Thyroid gland (tissue), 4 donors: ENCODE data around the gene TATDN3. TPM values are rescaled to one million over a fixed set of nuclear protein-coding genes. Genes with fewer than 3 reads are reported as not detected.
A peak's percentile ranks its signal among the peaks of the same experiment; 100 is the strongest.
"Not testable (repeated sequence)": the region's sequence is repeated elsewhere in the genome, so short reads cannot be mapped to it uniquely, and the experiment has no call there.

ENCODE experiments used
- DNase-seq, 2 donors: peaks; one replicate each; pipeline ENCODE4 v3.0.0-alpha.2; 2019
- H3K27ac ChIP-seq, 3 donors: fragments of 200-600 bp; sonication (generic); 1 replicate in 2 of 3; 2 replicates in 1 of 3; pipeline ENCODE4 v1.5.1; 2016 to 2019; ENCODE audit warnings: mild to moderate bottlenecking in 1 of 3, moderate library complexity in 1 of 3
- H3K27me3 ChIP-seq: fragments of 200-600 bp; sonication (generic); one replicate; pipeline ENCODE4 v1.5.1; 2019
- H3K36me3 ChIP-seq, 2 donors: fragments of 200-600 bp; sonication (generic); one replicate each; pipeline ENCODE4 v1.5.1; 2016 to 2019
- H3K4me1 ChIP-seq, 2 donors: fragments of 200-600 bp; sonication (generic); one replicate each; pipeline ENCODE4 v1.5.1; 2017 to 2019
- H3K4me3 ChIP-seq, 3 donors: fragments of 200-600 bp; sonication (generic); replicated peaks in 1 of 3; 1 replicate in 2 of 3; 2 replicates in 1 of 3; pipeline ENCODE4 v1.5.1; 2016; ENCODE audit warnings: mild to moderate bottlenecking in 1 of 3
- H3K9me3 ChIP-seq: fragments of 200-600 bp; sonication (generic); one replicate; pipeline ENCODE4 v1.5.1; 2017
- CTCF ChIP-seq, 6 experiments: fragments of 200-600 bp in 3 of 6; fragments of 450-650 bp in 3 of 6; sonication (generic) in 3 of 6; IDR thresholded peaks; one replicate each; pipeline ENCODE4 v1.5.1; 2016 to 2019; ENCODE audit warnings: antibody characterized with exemption in 6 of 6, mild to moderate bottlenecking in 2 of 6, inconsistent platforms in 1 of 6, moderate library complexity in 1 of 6
- POLR2A ChIP-seq, 2 donors: fragments of 450-650 bp; IDR thresholded peaks; one replicate each; pipeline ENCODE4 v1.6.1; 2017; ENCODE audit warnings: antibody characterized with exemption in 2 of 2, mild to moderate bottlenecking in 2 of 2, moderate library complexity in 1 of 2
- WGBS, 2 donors: methylation state at CpG; one replicate each; pipeline ENCODE4 v1.1.5; 2017; 5-methylcytosine and 5-hydroxymethylcytosine counted together
- intact Hi-C: fragments of 100-400 bp; cut with DNase I; formaldehyde crosslinking; loops from one replicate; pipeline ENCODE4 v1.15.1; 2023
- total RNA-seq, 4 donors: library from RNA; depleted of rRNA; stranded (reverse); fragments of >200 nt; gene quantifications; one replicate each; pipeline ENCODE4 v1.2.3, GENCODE V29; 2016

The TATDN3 gene
- total RNA-seq, 4 donors from 2014 or later: 12.1 to 20.2 (median 18.6) TPM

- H3K27me3 ChIP-seq: no peaks in the 10 kb centered on the region
- TF ChIP-seq POLR2A (IDR thresholded peaks at IDR 0.05) (no peak), CTCF (IDR thresholded peaks at IDR 0.05) (no peak)
- DNase-seq: peak; percentile 26 to 41
Observed at GRCh38 chr1:212858461-212859265, 67.0 kb downstream of the TATDN3 start.

GRCh38 chr1:212860713-212861581 lies 69.3 kb downstream of the TATDN3 start:
- 80 to 90% methylated on average over 5 of the region's 5 CpGs for WGBS, 2 donors
- Histone ChIP-seq H3K4me3 (no peak overlapping the region), H3K4me1 (peaks cover 5 to 19% of the 10 kb centered on the region in 2 donors), H3K27me3 (no peaks in the 10 kb centered on the region), H3K36me3 (no peaks in the 10 kb centered on the region), H3K9me3 (no peaks in the 10 kb centered on the region), H3K27ac (no peak overlapping the region)
- TF ChIP-seq CTCF (IDR thresholded peaks at IDR 0.05): no peak
- TF ChIP-seq POLR2A (IDR thresholded peaks at IDR 0.05): no peak
- intact Hi-C loops: no loop called here
- no peak for DNase-seq

More at GRCh38 chr1:212858461-212859265, 67.0 kb downstream of the TATDN3 start:
- intact Hi-C loops: loop anchor here (10.0 kb wide), 1 partner anchor 64 kb away; the partner anchor contains the start of genes NSL1 and TATDN3
- Histone ChIP-seq H3K27ac (peak overlapping the region; percentile 61 to 87 (median 84)), H3K4me1 (peaks cover 5 to 19% of the 10 kb centered on the region in 2 donors), H3K4me3 (peak overlapping the region; percentile 72 to 91 (median 87)), H3K36me3 (no peaks in the 10 kb centered on the region), H3K9me3 (no peaks in the 10 kb centered on the region)
- WGBS, 2 donors: 15 to 25% methylated on average over 9 to 23 of the region's 54 CpGs

DNA sequence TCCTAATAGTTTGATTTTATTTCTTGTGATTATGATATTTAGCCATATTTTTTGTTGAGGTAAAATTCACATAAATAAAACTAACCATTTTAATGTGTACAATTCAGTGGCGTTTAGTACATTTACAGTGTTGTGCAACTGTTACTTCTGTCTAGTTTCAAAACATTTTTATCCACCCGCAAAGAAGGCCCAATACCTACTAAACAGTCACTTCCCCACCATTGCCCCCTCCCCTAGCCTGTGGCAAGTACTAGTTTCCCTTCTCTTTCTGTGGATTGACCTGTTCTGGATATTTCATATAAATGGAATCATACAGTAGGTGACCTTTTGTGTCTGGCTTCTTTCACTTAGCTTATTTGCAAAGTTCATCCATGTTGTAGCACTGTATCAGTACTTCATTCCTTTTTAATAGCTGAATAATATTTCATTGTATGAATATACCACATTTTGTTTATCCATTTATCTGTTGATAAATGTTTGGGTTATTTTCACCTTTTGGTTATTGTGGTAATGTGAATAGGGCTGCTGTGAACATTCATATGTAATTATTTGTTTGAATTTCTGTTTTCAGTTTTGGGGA lies 70.5 kb downstream of the TATDN3 start:
- intact Hi-C loops: no loop called here
- H3K27me3 ChIP-seq: no peaks in the 10 kb centered on the region
- H3K4me3 ChIP-seq: no peak overlapping the region
- 95 to 96% methylated on average over 2 of the region's 2 CpGs for WGBS, 2 donors
- H3K4me1 ChIP-seq: peaks cover 5 to 18% of the 10 kb centered on the region in 2 donors
- TF ChIP-seq POLR2A (IDR thresholded peaks at IDR 0.05) (no peak), CTCF (IDR thresholded peaks at IDR 0.05) (no peak)
- no peak for DNase-seq
- H3K27ac ChIP-seq: no peak overlapping the region
- no peaks in the 10 kb centered on the region for H3K9me3 ChIP-seq
- H3K36me3 ChIP-seq: no peaks in the 10 kb centered on the region

GRCh38 chr1:212863345-212863744 lies 71.7 kb downstream of the TATDN3 start:
- DNase-seq, H3K9me3 ChIP-seq, H3K27ac ChIP-seq, H3K27me3 ChIP-seq, H3K36me3 ChIP-seq, H3K4me3 ChIP-seq, intact Hi-C loops: not testable (repeated sequence)
- peaks cover 5 to 16% of the 10 kb centered on the region in 2 donors for H3K4me1 ChIP-seq
- WGBS, 2 donors: 92 to 95% methylated on average over 10 of the region's 10 CpGs

DNA sequence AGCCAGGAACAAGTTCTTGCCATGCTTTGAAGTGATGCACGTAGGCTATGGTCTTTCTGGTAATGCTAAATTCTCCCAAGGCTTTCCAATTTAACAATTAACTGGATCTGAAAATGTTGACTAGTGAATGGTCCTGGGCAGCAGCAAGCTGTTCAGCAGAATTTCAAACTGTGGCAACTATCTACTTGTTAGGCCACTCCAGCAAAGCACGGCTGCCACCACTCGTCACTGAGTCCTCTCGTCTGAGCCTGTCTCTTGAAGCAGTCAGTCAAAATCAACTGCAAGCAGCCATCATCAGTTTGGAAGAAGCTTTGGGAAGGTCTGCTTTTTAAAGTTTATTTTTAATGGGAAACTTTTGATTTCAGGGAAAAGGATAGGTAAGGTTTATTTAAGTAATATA lies 72.5 kb downstream of the TATDN3 start:
- H3K4me1 ChIP-seq: peaks cover 0 to 11% of the 10 kb centered on the region in 2 donors
- H3K4me3 ChIP-seq: no peak overlapping the region
- TF ChIP-seq CTCF (IDR thresholded peaks at IDR 0.05): no peak
- TF ChIP-seq POLR2A (IDR thresholded peaks at IDR 0.05): no peak
- intact Hi-C loops: no loop called here
- H3K9me3 ChIP-seq: no peaks in the 10 kb centered on the region
- WGBS, 2 donors: 69 to 89% methylated on average over 4 of the region's 4 CpGs
- DNase-seq: peak; percentile 26 to 28
- no peaks in the 10 kb centered on the region for H3K27me3 ChIP-seq
- no peaks in the 10 kb centered on the region for H3K36me3 ChIP-seq
- no peak overlapping the region for H3K27ac ChIP-seq
